Aorta (tissue), 5 donors: ENCODE results near the gene ZIC5. TPM values are rescaled to one million over a fixed set of nuclear protein-coding genes. Genes with fewer than 3 reads are reported as not detected.
A peak's percentile ranks its signal among the peaks of the same experiment; 100 is the strongest.

ENCODE experiments used
- ATAC-seq: fragments of 200-7000 bp; cut with Tn5 transposase; one replicate; pipeline ENCODE4 v1.9.1; 2022; ENCODE audit warnings: moderate library complexity; ENCODE audit not compliant: low FRiP score
- DNase-seq, 2 donors: peaks; one replicate each; pipeline ENCODE4 v3.0.0-alpha.2; 2020
- H3K27ac ChIP-seq, 2 donors: one replicate each; pipeline ENCODE4 v1.5.1; 2013; ENCODE audit warnings: low read length in 2 of 2, mild to moderate bottlenecking in 2 of 2, moderate library complexity in 2 of 2, control low read depth in 1 of 2, inconsistent platforms in 1 of 2, low read depth in 1 of 2
- H3K27me3 ChIP-seq, 2 donors: one replicate each; pipeline ENCODE4 v1.6.1; 2013; ENCODE audit warnings: control low read depth in 1 of 2, low read length in 1 of 2, mild to moderate bottlenecking in 1 of 2, moderate library complexity in 1 of 2; ENCODE audit not compliant: insufficient read depth in 2 of 2, control insufficient read depth in 1 of 2
- H3K36me3 ChIP-seq, 2 donors: one replicate each; pipeline ENCODE4 v1.6.1; 2013; ENCODE audit warnings: control low read depth in 1 of 2, low read length in 1 of 2, mild to moderate bottlenecking in 1 of 2; ENCODE audit not compliant: insufficient read depth in 2 of 2, control insufficient read depth in 1 of 2
- H3K4me1 ChIP-seq, 2 donors: one replicate each; pipeline ENCODE4 v1.6.1; 2013; ENCODE audit warnings: low read length in 2 of 2, control low read depth in 1 of 2, mild to moderate bottlenecking in 1 of 2, moderate library complexity in 1 of 2; ENCODE audit not compliant: insufficient read depth in 2 of 2, control insufficient read depth in 1 of 2
- H3K4me3 ChIP-seq, 2 donors: one replicate each; pipeline ENCODE4 v1.5.1; 2013; ENCODE audit warnings: low read length in 2 of 2, control low read depth in 1 of 2, mild to moderate bottlenecking in 1 of 2
- H3K9me3 ChIP-seq: one replicate; pipeline ENCODE4 v1.6.1; 2013; ENCODE audit warnings: mild to moderate bottlenecking, low read length; ENCODE audit not compliant: control insufficient read depth
- WGBS, 2 donors: extraction: QIAGEN DNeasy Blood & Tissue Kit; methylation state at CpG; one replicate each; pipeline ENCODE4 v1.1.7; 2013; 5-methylcytosine and 5-hydroxymethylcytosine counted together
- intact Hi-C, 2 donors: fragments of 100-400 bp; cut with DNase I; formaldehyde crosslinking; loops; one replicate each; pipeline versions ENCODE4 v1.14.2 to v1.15.0; 2022
- polyA plus RNA-seq, 2 donors: library from polyadenylated mRNA; stranded (reverse); fragments of 200-250 nt; gene quantifications; one replicate each; pipeline ENCODE4 v1.2.3, GENCODE V29; 2013
- total RNA-seq, 2 donors: library from RNA; stranded (reverse); fragmentation: NEBNext Ultra II Directional; extraction: Animal tissue kit (Norgen Biotek cat#: 25700); gene quantifications; one replicate each; pipeline ENCODE4 v1.2.1, GENCODE V29; 2021
- donor health status: healthy with polysubstance abuse.
- donor health status: Bipolar disorder and iron deficiency.
- donor health status: DM: no; HTN: no; CAD: no.
- donor health status: DM: no; HTN: no; CAD: no.
- donor health status: DM: yes; HTN: yes; CAD: no.

ZIC5 gene
- total and polyA plus RNA-seq, 4 donors = 0.13 TPM; not detected in 3

DNA sequence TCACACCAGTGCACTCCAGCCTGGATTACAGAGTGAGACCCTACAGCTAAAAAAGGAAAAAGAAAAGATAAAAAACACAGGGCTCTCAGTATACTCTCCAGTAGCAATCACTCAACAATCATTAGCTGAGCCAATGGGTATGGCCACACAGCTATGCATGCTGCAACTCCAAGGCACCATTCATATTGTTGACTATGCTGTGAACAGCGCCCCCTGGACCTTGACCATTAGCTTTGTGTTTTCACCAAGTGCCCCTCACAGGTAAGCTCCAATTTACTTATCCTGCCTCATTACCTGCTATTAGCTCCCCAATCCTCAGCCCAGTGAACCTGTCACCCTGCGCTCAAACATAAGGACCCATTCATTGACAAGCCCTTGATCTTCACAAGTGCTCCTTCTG, 35.8 kb downstream of the ZIC5 start:
- H3K4me1 ChIP-seq = no peaks in the 10 kb centered on the region
- H3K27me3 ChIP-seq = peaks cover 0 to 2% of the 10 kb centered on the region in 2 donors
- no peaks in the 10 kb centered on the region for H3K36me3 ChIP-seq
- WGBS, 2 donors = 85 to 91% methylated on average over 2 of the region's 2 CpGs
- H3K27ac ChIP-seq = no peak overlapping the region
- H3K9me3 ChIP-seq = peaks cover 2% of the 10 kb centered on the region
- intact Hi-C loops = no loop called here
- H3K4me3 ChIP-seq = no peak overlapping the region
- no peak for DNase-seq
- ATAC-seq = no peak

DNA sequence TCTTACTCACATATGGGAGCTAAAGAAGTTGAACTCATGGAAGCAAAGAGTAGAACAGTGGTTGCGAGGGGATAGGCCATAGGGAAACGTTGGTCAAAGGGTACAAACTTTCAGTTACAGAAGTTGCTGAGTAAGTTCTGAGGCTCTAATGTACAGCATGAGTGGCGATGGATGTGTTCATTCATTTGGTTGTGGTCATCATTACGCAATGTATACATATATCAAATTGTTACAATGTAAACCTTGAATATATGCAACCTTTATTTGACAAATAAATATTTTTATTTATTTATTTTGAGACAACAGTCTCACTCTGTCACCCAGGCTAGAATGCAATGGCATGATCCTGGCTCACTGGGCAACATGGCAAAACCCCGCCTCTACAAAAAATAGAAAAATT, 38.7 kb downstream of the ZIC5 start:
- Histone ChIP-seq H3K9me3 (no peaks in the 10 kb centered on the region), H3K27me3 (no peaks in the 10 kb centered on the region)
- intact Hi-C loops = no loop called here

DNA sequence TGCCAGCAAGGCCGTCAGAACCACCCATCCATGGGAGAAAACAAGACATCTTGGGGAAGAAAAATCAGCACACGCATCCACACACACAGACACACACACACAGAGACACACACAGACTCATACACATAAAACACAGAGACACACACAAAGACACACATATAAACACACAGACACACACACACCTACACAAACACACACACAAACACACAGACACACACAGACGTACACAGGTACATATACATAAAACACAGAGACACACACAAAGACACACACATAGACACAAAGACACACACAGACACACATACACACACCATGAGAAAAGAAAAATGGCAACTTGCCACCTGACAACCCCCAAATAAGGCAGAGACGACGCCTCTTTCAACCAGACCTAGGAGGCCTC, 40.6 kb downstream of the ZIC5 start:
- no peaks in the 10 kb centered on the region for H3K4me1 ChIP-seq
- no peak overlapping the region for H3K4me3 ChIP-seq
- no peaks in the 10 kb centered on the region for H3K9me3 ChIP-seq
- 88 to 89% methylated on average over 5 of the region's 5 CpGs for WGBS, 2 donors
- H3K36me3 ChIP-seq = no peaks in the 10 kb centered on the region
- H3K27ac ChIP-seq = no peak overlapping the region
- intact Hi-C loops = no loop called here
- H3K27me3 ChIP-seq = no peaks in the 10 kb centered on the region
- DNase-seq (no peak), ATAC-seq (no peak)

More for the DNA sequence above, 38.7 kb downstream of the ZIC5 start:
- Histone ChIP-seq H3K27ac (no peak overlapping the region), H3K4me1 (no peaks in the 10 kb centered on the region), H3K4me3 (no peak overlapping the region), H3K36me3 (no peaks in the 10 kb centered on the region)
- WGBS, 2 donors = 90% methylated on average over 5 of the region's 5 CpGs
- ATAC-seq = no peak
- no peak for DNase-seq

GRCh38 chr13:99929866-99930265, 41.7 kb downstream of the ZIC5 start:
- Histone ChIP-seq H3K27ac (no peak overlapping the region), H3K4me1 (no peaks in the 10 kb centered on the region), H3K9me3 (no peaks in the 10 kb centered on the region), H3K36me3 (no peaks in the 10 kb centered on the region), H3K4me3 (no peak overlapping the region), H3K27me3 (no peaks in the 10 kb centered on the region)
- ATAC-seq = no peak
- no peak for DNase-seq
- 71 to 73% methylated on average over 7 of the region's 7 CpGs for WGBS, 2 donors
- intact Hi-C loops = no loop called here

DNA sequence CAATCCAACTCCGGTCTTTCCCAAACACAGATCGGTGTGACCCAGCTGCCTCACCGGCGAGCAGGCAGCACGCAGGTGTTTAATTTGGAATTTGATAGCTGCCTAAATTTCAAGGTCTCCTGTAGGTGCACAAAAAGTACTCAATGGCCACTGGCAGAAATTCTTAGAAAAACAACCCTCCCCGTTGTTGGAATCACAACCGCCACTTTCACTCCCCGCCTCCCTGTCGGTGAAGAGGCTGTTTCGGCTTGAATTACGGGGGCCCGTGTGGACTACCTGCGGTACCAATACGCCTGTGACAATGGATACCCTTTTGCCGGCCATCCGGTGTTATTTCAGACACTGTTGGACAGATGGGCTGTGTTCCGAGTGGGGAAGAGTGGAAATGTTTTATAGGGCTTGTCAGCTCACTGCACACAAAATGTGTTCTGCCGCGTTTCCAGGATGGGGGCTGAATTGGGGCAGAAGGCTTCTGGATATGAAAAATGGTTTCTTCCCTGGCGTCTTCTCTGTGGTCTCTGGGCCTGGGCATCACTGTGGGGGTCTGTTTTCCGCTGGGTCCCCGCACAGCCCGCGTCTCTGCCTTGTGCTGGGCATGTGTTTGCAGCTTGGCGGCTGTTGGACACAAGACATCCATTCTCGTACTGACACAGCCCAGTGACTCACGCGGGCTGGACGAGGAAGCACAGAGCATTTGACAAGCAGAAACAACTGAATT, 45.4 kb downstream of the ZIC5 start:
- no peaks in the 10 kb centered on the region for H3K27me3 ChIP-seq

DNA sequence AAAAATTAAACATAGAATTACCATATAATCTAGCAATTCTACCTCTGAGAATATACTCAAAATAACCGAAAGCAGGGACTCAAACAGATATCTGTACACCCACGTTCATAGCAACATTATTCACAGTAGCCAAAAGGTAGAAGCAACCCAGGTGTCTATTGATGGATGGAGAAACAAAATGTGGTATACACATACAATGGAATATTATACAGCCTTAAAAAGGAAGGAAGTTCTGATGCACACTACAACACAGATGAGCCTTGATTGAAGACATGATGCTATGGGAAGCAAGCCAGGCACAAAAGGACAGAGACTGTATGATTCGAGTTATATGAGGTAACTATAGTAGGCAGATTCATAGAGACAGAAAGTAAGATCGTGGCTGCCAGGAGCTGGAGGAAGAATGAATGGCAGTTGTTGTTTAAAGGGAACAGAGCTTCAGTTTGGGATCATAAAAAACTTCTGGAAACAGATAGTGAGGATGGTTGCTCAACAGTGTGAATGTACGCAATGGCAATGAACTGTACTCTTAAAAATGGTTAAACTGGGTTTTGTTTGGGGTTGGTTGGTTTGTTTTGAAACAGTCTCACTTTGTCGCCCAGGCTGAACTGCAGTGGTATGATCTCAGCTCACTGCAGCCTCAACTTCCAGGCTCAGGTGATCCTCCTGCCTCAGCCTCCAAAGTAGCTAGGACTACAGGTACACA, 47.5 kb downstream of the ZIC5 start:
- WGBS, 2 donors = 93% methylated on average over 6 of the region's 6 CpGs
- H3K9me3 ChIP-seq = peaks cover 2% of the 10 kb centered on the region
- no peaks in the 10 kb centered on the region for H3K4me1 ChIP-seq
- DNase-seq (no peak), ATAC-seq (no peak)
- no peaks in the 10 kb centered on the region for H3K27me3 ChIP-seq
- H3K4me3 ChIP-seq = no peak overlapping the region
- H3K27ac ChIP-seq = no peak overlapping the region
- H3K36me3 ChIP-seq = no peaks in the 10 kb centered on the region
- intact Hi-C loops = no loop called here

More for the DNA sequence above, 45.4 kb downstream of the ZIC5 start:
- Histone ChIP-seq H3K4me1 (no peaks in the 10 kb centered on the region), H3K36me3 (no peaks in the 10 kb centered on the region), H3K27ac (no peak overlapping the region), H3K9me3 (peaks cover 2% of the 10 kb centered on the region), H3K4me3 (peak overlapping the region; percentile 16 to 25)
- WGBS, 2 donors = 13 to 28% methylated on average over 29 of the region's 29 CpGs
- ATAC-seq = peak; percentile 71
- DNase-seq = no peak
- intact Hi-C loops = no loop called here

DNA sequence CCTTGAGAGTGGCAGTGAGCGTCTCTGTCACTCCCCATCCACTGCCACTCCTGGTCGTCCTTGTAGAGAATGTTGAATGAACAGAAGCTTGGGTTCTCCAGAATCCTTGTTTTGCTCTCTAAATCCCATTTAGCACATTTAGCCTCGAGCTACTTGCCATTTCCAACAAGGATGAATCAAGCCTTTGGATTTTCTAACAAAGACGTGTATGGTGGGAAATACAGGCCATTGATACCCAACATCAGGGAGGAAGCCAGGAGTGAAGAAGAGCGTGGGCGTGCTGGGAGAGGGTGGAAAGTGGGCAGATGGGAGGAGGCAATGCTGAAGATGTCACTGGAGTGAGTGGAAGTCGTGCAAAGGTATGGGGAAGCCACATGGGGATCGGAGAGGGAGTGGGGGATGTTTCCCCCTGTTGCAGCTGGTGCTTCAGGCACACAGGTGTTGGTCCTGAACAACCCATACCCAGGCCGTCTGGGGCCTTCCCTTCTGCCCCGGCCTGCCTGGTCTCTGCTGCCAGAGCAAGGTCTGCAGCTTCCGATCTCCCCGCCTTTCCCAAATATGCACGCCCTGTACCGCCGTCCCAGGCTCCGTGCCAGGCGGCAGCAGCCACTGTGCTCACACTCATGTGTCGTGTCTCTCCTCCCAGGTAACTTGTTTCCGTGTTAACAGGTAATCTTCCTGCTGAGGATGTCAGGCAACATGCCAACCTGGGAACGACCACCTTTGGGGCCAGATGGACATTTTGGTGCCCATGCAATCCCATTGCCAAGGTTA, 48.7 kb downstream of the ZIC5 start:
- DNase-seq (no peak), ATAC-seq (no peak)
- 75 to 76% methylated on average over 20 of the region's 20 CpGs for WGBS, 2 donors
- peaks cover 2% of the 10 kb centered on the region for H3K9me3 ChIP-seq
- intact Hi-C loops = no loop called here
- H3K4me3 ChIP-seq = no peak overlapping the region
- no peaks in the 10 kb centered on the region for H3K27me3 ChIP-seq
- no peaks in the 10 kb centered on the region for H3K4me1 ChIP-seq
- no peaks in the 10 kb centered on the region for H3K36me3 ChIP-seq
- no peak overlapping the region for H3K27ac ChIP-seq

- ATAC-seq (no peak), DNase-seq (no peak)
- intact Hi-C loops = loop anchor here (5.0 to 10.0 kb wide), 4 partner anchors 264 to 596 kb away; no protein-coding TSS in a partner anchor
- no peaks in the 10 kb centered on the region for H3K36me3 ChIP-seq
- peaks cover 2% of the 10 kb centered on the region for H3K9me3 ChIP-seq
- H3K27ac ChIP-seq = no peak overlapping the region
- no peaks in the 10 kb centered on the region for H3K4me1 ChIP-seq
- H3K27me3 ChIP-seq = no peaks in the 10 kb centered on the region
- WGBS, 2 donors = 50 to 55% methylated on average over 2 of the region's 2 CpGs
- H3K4me3 ChIP-seq = no peak overlapping the region
These were observed 52.4 kb downstream of the ZIC5 start for GRCh38 chr13:99919132-99919531.
